NOMO-1 treated with dmso at 0.1 percent for 144 hours (cell line): ENCODE results near the gene SIK3.

Source experiments
- DNase-seq: peaks from one replicate; lab custom pipeline; 2025; ENCODE audit not compliant: unreplicated experiment; lab: John Stamatoyannopoulos, UW

SIK3 gene

GRCh38 chr11:117080370-117080769 is 17.9 kb downstream of the SIK3 start:
- DNase-seq: no peak

- DNase-seq: no peak
Observed at GRCh38 chr11:117076941-117077691, 21.1 kb downstream of the SIK3 start.

- no peak for DNase-seq
Observed at GRCh38 chr11:117075186-117075585, 23.0 kb downstream of the SIK3 start.

GRCh38 chr11:117074119-117074518 is 24.1 kb downstream of the SIK3 start:
- peak; percentile 27 for DNase-seq

GRCh38 chr11:117073539-117073938 is 24.7 kb downstream of the SIK3 start:
- DNase-seq: no peak

- DNase-seq: peak; percentile 39
Observed at GRCh38 chr11:117072517-117073461, 25.4 kb downstream of the SIK3 start.

GRCh38 chr11:117071344-117071787 is 26.9 kb downstream of the SIK3 start:
- DNase-seq: no peak

- no peak for DNase-seq
Observed at GRCh38 chr11:117070016-117070415, 28.2 kb downstream of the SIK3 start.

- no peak for DNase-seq
Observed at GRCh38 chr11:117068303-117068860, 29.8 kb downstream of the SIK3 start.

- DNase-seq: no peak
Observed at GRCh38 chr11:117066959-117067358, 31.3 kb downstream of the SIK3 start.

- no peak for DNase-seq
Observed at GRCh38 chr11:117064275-117064674, 34.0 kb downstream of the SIK3 start.

- DNase-seq: no peak
Observed at GRCh38 chr11:117062498-117062897, 35.7 kb downstream of the SIK3 start.

- no peak for DNase-seq
Observed at GRCh38 chr11:117061256-117061655, 37.0 kb downstream of the SIK3 start.

- DNase-seq: no peak
Observed at GRCh38 chr11:117059611-117060148, 38.5 kb downstream of the SIK3 start.

GRCh38 chr11:117058761-117059261 is 39.4 kb downstream of the SIK3 start:
- DNase-seq: no peak

GRCh38 chr11:117057727-117058126 is 40.5 kb downstream of the SIK3 start:
- DNase-seq: no peak

- no peak for DNase-seq
Observed at GRCh38 chr11:117057317-117057716, 40.9 kb downstream of the SIK3 start.

GRCh38 chr11:117055469-117055868 is 42.8 kb downstream of the SIK3 start:
- DNase-seq: no peak

- no peak for DNase-seq
Observed at GRCh38 chr11:117054382-117054781, 43.8 kb downstream of the SIK3 start.

GRCh38 chr11:117052196-117053149 is 45.8 kb downstream of the SIK3 start:
- no peak for DNase-seq
